ENCODE results near the gene CLSTN3.

Gene CLSTN3

DNA sequence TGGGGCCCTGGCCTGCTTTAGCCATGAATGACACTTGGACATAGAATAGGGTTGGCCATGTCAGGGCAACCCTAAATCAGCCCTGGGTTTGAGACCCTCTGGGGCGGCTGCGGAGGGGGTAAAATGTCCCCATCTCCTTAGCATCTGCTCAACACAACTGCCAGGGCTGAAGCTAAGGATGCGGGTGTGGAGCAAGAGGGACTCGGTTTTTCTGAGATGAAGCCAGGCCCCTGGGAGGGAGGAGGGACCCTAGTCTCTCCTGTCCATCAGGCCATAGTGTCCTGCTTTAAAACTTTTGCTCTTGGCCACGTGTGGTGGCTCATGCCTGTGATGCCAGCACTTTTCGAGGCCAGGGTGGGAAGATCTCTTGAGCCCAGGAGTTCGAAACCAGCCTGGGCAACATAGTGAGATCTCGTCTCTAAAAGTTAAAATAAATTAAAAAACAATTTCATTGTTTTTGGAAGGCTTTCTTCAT lies 37.1 kb upstream of the CLSTN3 start:
- no peak overlapping the region for H3K4me3 ChIP-seq (ENCODE audit: low read depth, low read length)
- TF ChIP-seq ZNF600 (tag by site-specific recombination; IDR thresholded peaks at IDR 0.05) = no peak
- no peak for TF ChIP-seq ZSCAN30 (tag by site-specific recombination; IDR thresholded peaks at IDR 0.05)
- TF ChIP-seq ZBTB8A (tag by site-specific recombination; IDR thresholded peaks at IDR 0.05) = no peak
- TF ChIP-seq ZNF274 (IDR thresholded peaks at IDR 0.05; ENCODE audit: low read length) = no peak
- TF ChIP-seq ZNF274 (tag by site-specific recombination; IDR thresholded peaks at IDR 0.05; ENCODE audit: borderline replicate concordance) = no peak
- no peak for TF ChIP-seq ZNF24 (tag by site-specific recombination; IDR thresholded peaks at IDR 0.05)
- TF ChIP-seq ZNF23 (tag by site-specific recombination; IDR thresholded peaks at IDR 0.05; ENCODE audit: borderline replicate concordance) = no peak
- TF ChIP-seq SALL2 (tag by site-specific recombination; IDR thresholded peaks at IDR 0.05; ENCODE audit: borderline replicate concordance) = no peak
- TF ChIP-seq ZNF791 (tag by site-specific recombination; IDR thresholded peaks at IDR 0.05) = no peak
- no peak for TF ChIP-seq ZNF670 (tag by site-specific recombination; IDR thresholded peaks at IDR 0.05; ENCODE audit: low read depth)
- TF ChIP-seq ZSCAN16 (tag by site-specific recombination; IDR thresholded peaks at IDR 0.05) = no peak
- no peak for TF ChIP-seq ZNF202 (tag by site-specific recombination; IDR thresholded peaks at IDR 0.05; ENCODE audit: borderline replicate concordance)
- no peak for TF ChIP-seq ZNF626 (tag by site-specific recombination; IDR thresholded peaks at IDR 0.05)
- H3K4me1 ChIP-seq (ENCODE audit: control insufficient read depth, insufficient read depth, low read length) = no peaks in the 10 kb centered on the region
- CTCF ChIA-PET = interaction anchor here (0.5 to 2.7 kb wide), 20 partner anchors 10 to 202 kb away, joined by 3 to 18 read pairs (median 4); partner anchors contain the start of genes C12orf57, C1RL, C1S and CLSTN3
- no peaks in the 10 kb centered on the region for H3K36me3 ChIP-seq (ENCODE audit: control insufficient read depth in 2 of 2, insufficient read depth in 1 of 2, low read length in 2 of 2)
- no peaks in the 10 kb centered on the region for H3K9me3 ChIP-seq (ENCODE audit: control insufficient read depth, insufficient read depth, low read depth, low read length)
- no peak overlapping the region for H3K27ac ChIP-seq (ENCODE audit: extremely low read depth, low read depth, low read length)
- POLR2A ChIA-PET = no interaction called here

- H3K9me3 ChIP-seq (ENCODE audit: control insufficient read depth, insufficient read depth, low read depth, low read length) = no peaks in the 10 kb centered on the region
- ChIA-PET POLR2A (no interaction called here), CTCF (interaction anchor here (0.5 to 2.7 kb wide), 10 partner anchors 14 to 202 kb away, joined by 3 to 18 read pairs (median 4); partner anchors contain the start of genes C12orf57, C1RL, C1S and RNU7-1)
- H3K4me3 ChIP-seq (ENCODE audit: low read depth, low read length) = no peak overlapping the region
- H3K36me3 ChIP-seq (ENCODE audit: control insufficient read depth in 2 of 2, insufficient read depth in 1 of 2, low read length in 2 of 2) = peaks cover 0 to 1% of the 10 kb centered on the region in 2 experiments; a peak in 1 of 3 replicates
- H3K4me1 ChIP-seq (ENCODE audit: control insufficient read depth, insufficient read depth, low read length) = no peaks in the 10 kb centered on the region
- TF ChIP-seq, protein P1, sequence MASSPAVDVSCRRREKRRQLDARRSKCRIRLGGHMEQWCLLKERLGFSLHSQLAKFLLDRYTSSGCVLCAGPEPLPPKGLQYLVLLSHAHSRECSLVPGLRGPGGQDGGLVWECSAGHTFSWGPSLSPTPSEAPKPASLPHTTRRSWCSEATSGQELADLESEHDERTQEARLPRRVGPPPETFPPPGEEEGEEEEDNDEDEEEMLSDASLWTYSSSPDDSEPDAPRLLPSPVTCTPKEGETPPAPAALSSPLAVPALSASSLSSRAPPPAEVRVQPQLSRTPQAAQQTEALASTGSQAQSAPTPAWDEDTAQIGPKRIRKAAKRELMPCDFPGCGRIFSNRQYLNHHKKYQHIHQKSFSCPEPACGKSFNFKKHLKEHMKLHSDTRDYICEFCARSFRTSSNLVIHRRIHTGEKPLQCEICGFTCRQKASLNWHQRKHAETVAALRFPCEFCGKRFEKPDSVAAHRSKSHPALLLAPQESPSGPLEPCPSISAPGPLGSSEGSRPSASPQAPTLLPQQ (tag by site-specific recombination; IDR thresholded peaks at IDR 0.05) = no peak
- TF ChIP-seq KLF16 (tag by site-specific recombination; IDR thresholded peaks at IDR 0.05) (no peak), ZNF37A (tag by site-specific recombination; IDR thresholded peaks at IDR 0.05) (no peak), ZNF76 (tag by site-specific recombination; IDR thresholded peaks at IDR 0.05; ENCODE audit: borderline replicate concordance, low read depth) (no peak), ZNF114 (tag by site-specific recombination; IDR thresholded peaks at IDR 0.05) (no peak), ZNF777 (tag by site-specific recombination; IDR thresholded peaks at IDR 0.05; ENCODE audit: borderline replicate concordance) (no peak), ZNF214 (tag by site-specific recombination; IDR thresholded peaks at IDR 0.05; ENCODE audit: borderline replicate concordance) (no peak), ZFP41 (tag by site-specific recombination; IDR thresholded peaks at IDR 0.05; ENCODE audit: borderline replicate concordance) (no peak), TRIM28 (IDR thresholded peaks at IDR 0.05; ENCODE audit: borderline replicate concordance, low read length) (no peak), OVOL3 (tag by site-specific recombination; IDR thresholded peaks at IDR 0.05) (no peak)
- TF ChIP-seq, protein P2, sequence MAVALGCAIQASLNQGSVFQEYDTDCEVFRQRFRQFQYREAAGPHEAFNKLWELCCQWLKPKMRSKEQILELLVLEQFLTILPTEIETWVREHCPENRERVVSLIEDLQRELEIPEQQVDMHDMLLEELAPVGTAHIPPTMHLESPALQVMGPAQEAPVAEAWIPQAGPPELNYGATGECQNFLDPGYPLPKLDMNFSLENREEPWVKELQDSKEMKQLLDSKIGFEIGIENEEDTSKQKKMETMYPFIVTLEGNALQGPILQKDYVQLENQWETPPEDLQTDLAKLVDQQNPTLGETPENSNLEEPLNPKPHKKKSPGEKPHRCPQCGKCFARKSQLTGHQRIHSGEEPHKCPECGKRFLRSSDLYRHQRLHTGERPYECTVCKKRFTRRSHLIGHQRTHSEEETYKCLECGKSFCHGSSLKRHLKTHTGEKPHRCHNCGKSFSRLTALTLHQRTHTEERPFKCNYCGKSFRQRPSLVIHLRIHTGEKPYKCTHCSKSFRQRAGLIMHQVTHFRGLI (tag by site-specific recombination; IDR thresholded peaks at IDR 0.05) = no peak
- TF ChIP-seq, protein P3, sequence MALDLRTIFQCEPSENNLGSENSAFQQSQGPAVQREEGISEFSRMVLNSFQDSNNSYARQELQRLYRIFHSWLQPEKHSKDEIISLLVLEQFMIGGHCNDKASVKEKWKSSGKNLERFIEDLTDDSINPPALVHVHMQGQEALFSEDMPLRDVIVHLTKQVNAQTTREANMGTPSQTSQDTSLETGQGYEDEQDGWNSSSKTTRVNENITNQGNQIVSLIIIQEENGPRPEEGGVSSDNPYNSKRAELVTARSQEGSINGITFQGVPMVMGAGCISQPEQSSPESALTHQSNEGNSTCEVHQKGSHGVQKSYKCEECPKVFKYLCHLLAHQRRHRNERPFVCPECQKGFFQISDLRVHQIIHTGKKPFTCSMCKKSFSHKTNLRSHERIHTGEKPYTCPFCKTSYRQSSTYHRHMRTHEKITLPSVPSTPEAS (tag by site-specific recombination; IDR thresholded peaks at IDR 0.05) = no peak
- TF ChIP-seq, protein P4, sequence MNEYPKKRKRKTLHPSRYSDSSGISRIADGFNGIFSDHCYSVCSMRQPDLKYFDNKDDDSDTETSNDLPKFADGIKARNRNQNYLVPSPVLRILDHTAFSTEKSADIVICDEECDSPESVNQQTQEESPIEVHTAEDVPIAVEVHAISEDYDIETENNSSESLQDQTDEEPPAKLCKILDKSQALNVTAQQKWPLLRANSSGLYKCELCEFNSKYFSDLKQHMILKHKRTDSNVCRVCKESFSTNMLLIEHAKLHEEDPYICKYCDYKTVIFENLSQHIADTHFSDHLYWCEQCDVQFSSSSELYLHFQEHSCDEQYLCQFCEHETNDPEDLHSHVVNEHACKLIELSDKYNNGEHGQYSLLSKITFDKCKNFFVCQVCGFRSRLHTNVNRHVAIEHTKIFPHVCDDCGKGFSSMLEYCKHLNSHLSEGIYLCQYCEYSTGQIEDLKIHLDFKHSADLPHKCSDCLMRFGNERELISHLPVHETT (tag by site-specific recombination; IDR thresholded peaks at IDR 0.05) = no peak
- H3K27ac ChIP-seq (ENCODE audit: extremely low read depth, low read depth, low read length) = no peak overlapping the region
Measured at GRCh38 chr12:7093486-7093885, 36.7 kb upstream of the CLSTN3 start.

Data from HEK293 (cell line).